ENCODE data around the gene HSPA1A.

DNA sequence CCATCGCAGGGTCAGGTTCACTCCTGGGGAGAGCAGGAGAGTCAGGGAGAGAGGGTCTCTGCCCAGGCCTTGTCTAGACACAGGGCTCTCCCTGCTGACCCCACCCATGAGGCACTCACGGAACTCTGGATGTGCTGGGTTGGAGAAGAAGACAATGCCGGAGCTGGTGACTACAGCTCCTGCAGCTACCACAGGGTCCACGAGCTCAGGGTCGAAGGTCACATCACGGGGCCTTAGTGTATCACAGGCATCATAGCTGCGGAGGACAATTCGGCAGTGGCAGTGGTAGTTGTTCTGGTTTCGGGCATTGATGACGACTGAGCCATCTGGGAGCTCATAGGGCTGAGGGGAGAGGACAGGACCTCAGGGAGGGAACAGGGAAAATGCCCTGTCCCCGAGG is 44.6 kb downstream of the HSPA1A start:
- TF ChIP-seq, protein P1, sequence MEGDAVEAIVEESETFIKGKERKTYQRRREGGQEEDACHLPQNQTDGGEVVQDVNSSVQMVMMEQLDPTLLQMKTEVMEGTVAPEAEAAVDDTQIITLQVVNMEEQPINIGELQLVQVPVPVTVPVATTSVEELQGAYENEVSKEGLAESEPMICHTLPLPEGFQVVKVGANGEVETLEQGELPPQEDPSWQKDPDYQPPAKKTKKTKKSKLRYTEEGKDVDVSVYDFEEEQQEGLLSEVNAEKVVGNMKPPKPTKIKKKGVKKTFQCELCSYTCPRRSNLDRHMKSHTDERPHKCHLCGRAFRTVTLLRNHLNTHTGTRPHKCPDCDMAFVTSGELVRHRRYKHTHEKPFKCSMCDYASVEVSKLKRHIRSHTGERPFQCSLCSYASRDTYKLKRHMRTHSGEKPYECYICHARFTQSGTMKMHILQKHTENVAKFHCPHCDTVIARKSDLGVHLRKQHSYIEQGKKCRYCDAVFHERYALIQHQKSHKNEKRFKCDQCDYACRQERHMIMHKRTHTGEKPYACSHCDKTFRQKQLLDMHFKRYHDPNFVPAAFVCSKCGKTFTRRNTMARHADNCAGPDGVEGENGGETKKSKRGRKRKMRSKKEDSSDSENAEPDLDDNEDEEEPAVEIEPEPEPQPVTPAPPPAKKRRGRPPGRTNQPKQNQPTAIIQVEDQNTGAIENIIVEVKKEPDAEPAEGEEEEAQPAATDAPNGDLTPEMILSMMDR (IDR thresholded peaks at IDR 0.05), result no peak
- no peak for TF ChIP-seq POLR2AphosphoS5 (IDR thresholded peaks at IDR 0.05)
- no peak for TF ChIP-seq POLR2A (IDR thresholded peaks at IDR 0.05)

All from prostate gland (tissue), 2 donors.